DOHH2 (cell line): ENCODE results near the gene ABHD14A.

Experiments
- EZH2phosphoT487 ChIP-seq: fragments of 200-600 bp; sonication (generic); IDR thresholded peaks from 2 replicates; pipeline ENCODE4 v1.6.1; 2017; ENCODE audit warnings: borderline replicate concordance, mild to moderate bottlenecking, antibody characterized with exemption, low read length, moderate library complexity, mixed read lengths
- TF ChIP-seq, protein P1 (sequence below): fragments of 200-600 bp; sonication (generic); IDR thresholded peaks from one replicate; pipeline ENCODE4 v1.5.1; 2014; ENCODE audit warnings: antibody characterized with exemption, mild to moderate bottlenecking, low read depth, low read length; ENCODE audit not compliant: poor library complexity, severe bottlenecking

DNA sequence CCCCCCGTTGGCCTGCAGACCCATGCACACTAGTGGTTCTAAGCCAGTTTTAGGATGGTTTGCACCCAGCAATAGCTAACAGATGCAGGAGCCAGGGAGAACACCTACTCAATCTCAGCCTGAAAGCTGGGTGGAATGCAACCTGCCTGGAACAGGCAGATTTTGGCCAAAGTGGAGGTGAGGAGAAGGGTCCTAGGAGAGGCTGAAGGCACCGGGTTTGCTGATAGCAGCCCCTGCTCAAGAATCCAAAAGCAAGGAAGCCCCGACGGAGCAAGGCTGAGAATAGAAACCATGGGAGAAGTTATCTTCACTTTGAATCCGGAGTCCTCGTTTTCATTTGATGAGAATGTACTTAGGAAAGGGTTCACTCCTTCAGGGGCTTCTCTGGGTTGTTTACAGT is 43.1 kb upstream of the ABHD14A start:
- TF ChIP-seq, protein P1, sequence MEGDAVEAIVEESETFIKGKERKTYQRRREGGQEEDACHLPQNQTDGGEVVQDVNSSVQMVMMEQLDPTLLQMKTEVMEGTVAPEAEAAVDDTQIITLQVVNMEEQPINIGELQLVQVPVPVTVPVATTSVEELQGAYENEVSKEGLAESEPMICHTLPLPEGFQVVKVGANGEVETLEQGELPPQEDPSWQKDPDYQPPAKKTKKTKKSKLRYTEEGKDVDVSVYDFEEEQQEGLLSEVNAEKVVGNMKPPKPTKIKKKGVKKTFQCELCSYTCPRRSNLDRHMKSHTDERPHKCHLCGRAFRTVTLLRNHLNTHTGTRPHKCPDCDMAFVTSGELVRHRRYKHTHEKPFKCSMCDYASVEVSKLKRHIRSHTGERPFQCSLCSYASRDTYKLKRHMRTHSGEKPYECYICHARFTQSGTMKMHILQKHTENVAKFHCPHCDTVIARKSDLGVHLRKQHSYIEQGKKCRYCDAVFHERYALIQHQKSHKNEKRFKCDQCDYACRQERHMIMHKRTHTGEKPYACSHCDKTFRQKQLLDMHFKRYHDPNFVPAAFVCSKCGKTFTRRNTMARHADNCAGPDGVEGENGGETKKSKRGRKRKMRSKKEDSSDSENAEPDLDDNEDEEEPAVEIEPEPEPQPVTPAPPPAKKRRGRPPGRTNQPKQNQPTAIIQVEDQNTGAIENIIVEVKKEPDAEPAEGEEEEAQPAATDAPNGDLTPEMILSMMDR = no peak
- TF ChIP-seq EZH2phosphoT487 = no peak
